ENCODE data around the gene LAMA5. TPM values are rescaled to one million over a fixed set of nuclear protein-coding genes. Genes with fewer than 3 reads are reported as not detected.

The LAMA5 gene, protein sequence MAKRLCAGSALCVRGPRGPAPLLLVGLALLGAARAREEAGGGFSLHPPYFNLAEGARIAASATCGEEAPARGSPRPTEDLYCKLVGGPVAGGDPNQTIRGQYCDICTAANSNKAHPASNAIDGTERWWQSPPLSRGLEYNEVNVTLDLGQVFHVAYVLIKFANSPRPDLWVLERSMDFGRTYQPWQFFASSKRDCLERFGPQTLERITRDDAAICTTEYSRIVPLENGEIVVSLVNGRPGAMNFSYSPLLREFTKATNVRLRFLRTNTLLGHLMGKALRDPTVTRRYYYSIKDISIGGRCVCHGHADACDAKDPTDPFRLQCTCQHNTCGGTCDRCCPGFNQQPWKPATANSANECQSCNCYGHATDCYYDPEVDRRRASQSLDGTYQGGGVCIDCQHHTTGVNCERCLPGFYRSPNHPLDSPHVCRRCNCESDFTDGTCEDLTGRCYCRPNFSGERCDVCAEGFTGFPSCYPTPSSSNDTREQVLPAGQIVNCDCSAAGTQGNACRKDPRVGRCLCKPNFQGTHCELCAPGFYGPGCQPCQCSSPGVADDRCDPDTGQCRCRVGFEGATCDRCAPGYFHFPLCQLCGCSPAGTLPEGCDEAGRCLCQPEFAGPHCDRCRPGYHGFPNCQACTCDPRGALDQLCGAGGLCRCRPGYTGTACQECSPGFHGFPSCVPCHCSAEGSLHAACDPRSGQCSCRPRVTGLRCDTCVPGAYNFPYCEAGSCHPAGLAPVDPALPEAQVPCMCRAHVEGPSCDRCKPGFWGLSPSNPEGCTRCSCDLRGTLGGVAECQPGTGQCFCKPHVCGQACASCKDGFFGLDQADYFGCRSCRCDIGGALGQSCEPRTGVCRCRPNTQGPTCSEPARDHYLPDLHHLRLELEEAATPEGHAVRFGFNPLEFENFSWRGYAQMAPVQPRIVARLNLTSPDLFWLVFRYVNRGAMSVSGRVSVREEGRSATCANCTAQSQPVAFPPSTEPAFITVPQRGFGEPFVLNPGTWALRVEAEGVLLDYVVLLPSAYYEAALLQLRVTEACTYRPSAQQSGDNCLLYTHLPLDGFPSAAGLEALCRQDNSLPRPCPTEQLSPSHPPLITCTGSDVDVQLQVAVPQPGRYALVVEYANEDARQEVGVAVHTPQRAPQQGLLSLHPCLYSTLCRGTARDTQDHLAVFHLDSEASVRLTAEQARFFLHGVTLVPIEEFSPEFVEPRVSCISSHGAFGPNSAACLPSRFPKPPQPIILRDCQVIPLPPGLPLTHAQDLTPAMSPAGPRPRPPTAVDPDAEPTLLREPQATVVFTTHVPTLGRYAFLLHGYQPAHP (N-terminal part only)
- total RNA-seq, result 103 and 240 TPM in 2 replicates

DNA sequence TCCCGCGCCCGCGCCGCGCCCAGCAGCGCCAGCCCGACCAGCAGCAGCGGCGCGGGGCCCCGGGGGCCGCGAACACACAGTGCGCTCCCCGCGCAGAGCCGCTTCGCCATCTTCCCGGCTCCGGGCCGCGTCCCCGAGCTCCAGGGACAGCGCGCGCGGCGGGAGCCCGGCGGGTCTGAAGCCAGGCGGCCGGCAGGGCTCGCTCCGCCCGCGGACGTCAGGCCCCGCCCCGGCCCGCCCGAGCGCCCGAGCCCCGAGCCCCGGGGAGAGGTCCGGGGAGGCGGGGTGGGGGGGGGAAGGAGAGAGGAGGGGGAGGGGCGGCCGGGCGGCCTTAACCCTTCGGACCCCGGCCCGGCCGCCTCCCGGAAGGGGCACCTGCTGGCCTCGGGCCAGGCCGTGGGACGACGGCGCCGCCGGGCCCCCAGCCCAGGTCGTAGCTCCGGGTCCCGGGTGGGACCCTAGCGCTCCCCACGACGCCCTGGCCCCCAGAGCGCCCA lies at the start of gene LAMA5:
Gene LAMA5 (minus strand): TSS at position 177 of the 497 bp plus-strand sequence. CDS start 67 bp downstream, at position 110.
- no peak for DNase-seq (ENCODE audit: low read depth)
- TF ChIP-seq, protein P1, sequence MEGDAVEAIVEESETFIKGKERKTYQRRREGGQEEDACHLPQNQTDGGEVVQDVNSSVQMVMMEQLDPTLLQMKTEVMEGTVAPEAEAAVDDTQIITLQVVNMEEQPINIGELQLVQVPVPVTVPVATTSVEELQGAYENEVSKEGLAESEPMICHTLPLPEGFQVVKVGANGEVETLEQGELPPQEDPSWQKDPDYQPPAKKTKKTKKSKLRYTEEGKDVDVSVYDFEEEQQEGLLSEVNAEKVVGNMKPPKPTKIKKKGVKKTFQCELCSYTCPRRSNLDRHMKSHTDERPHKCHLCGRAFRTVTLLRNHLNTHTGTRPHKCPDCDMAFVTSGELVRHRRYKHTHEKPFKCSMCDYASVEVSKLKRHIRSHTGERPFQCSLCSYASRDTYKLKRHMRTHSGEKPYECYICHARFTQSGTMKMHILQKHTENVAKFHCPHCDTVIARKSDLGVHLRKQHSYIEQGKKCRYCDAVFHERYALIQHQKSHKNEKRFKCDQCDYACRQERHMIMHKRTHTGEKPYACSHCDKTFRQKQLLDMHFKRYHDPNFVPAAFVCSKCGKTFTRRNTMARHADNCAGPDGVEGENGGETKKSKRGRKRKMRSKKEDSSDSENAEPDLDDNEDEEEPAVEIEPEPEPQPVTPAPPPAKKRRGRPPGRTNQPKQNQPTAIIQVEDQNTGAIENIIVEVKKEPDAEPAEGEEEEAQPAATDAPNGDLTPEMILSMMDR (conservative IDR thresholded peaks at IDR 0.05; ENCODE audit: low read depth, low read length), result no peak
- H3K4me3 ChIP-seq (ENCODE audit: low read depth, low read length), result peak within 1 kb of the TSS; percentile 95

DNA sequence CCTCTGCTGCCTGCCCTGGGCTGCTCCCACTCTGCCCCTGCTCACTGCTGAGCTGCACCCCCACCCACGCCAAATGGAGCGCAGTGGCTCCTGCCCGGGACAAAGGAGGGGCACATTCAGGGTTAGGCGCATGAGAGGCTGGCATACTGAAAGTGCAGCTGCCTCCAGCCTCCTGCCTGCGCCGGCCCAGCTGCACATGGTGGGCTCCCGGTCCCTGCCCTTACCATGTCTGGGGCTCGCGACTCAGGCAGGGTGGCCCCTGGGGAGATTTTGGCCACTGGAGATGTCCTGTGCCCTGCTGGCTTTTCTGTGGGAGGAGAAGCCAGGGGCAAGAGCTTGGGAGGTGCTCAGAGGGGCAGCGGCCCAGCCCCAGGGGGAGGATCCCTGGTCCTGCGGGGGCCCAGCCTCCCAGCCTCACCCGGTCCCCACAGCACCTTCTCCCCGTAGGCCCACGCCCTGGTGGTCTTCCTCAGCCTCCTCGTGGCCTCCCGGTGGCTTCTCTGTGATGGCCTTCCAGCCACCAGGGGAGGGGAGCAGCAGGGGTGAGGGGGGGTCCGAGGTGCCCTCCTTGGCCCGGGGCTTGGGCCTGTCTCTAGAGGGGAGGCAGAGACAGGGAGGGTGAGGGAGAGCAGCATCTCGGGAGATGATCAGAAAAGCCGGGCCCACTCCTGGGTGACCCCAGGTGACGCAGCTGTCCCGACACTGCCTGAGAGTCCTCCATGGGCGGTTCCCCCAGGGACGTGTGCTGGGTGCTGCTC lies 48.4 kb upstream of the LAMA5 start:
- TF ChIP-seq, protein P1 (conservative IDR thresholded peaks at IDR 0.05; ENCODE audit: low read depth, low read length), result no peak
- no peak overlapping the region for H3K4me3 ChIP-seq (ENCODE audit: low read depth, low read length)

DNA sequence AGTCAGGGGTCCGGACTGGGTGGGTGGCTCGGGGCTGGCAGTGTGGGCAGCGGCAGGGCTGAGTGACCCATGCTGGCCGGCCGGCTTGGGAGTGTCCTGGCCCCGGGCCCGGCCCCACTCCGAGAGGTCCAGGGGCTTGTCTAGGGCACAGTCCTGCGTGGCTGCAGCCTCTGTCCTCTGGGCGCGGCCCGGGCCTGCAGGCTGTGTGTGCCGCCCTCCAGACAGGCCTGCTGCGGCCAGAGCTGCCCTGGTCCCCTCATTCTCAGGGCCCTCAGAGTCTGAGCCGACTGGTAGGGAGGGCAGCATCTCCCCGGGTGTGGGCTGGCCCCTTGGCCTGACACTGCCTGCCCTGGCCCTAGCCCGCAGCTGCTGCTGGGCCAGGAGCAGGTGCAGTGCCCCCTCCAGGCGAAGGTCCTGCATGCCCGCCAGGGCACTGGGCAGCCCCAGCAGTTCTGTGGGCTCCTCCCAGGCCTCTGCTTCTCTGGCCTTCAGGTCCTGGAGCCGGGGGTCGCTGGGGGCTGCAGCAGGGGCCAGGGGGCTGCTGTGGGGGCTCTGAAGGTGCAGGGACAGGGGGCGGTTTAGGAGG lies 46.9 kb upstream of the LAMA5 start:
- DNase-seq (ENCODE audit: low read depth), result no peak
- TF ChIP-seq, protein P1 (conservative IDR thresholded peaks at IDR 0.05; ENCODE audit: low read depth, low read length), result peak; percentile 19
- H3K4me3 ChIP-seq (ENCODE audit: low read depth, low read length), result no peak overlapping the region

More for the DNA sequence above, 48.4 kb upstream of the LAMA5 start:
- DNase-seq (ENCODE audit: low read depth), result no peak

DNA sequence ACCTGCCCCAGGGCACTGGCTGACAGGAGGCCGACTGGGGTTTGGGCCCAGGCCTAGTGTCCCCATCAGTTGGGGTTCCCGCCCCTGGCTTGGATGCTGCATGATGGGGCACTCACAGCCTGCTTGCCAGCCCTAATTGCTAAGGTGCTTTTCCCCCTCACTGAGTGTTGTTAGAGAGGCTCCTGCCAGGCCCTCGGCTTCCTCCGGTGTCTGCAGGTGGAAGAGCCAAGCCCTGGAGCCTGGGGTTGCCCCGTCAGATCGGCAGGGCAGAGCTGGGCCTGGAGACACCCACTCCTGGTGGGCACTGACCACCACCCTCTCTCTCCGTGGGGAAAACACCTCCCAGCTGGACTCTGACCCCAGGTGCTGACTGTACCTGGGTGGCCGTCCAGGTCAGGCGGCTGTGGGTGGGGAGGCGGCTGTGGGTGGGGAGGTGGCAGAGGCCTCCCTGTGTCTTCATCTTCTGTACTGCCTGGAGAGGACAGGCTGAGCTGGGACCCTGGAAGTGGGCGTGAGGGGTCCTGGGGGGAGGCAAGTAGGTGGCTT lies 46.0 kb upstream of the LAMA5 start:
- no peak for DNase-seq (ENCODE audit: low read depth)
- TF ChIP-seq, protein P1 (conservative IDR thresholded peaks at IDR 0.05; ENCODE audit: low read depth, low read length), result no peak
- no peak overlapping the region for H3K4me3 ChIP-seq (ENCODE audit: low read depth, low read length)

DNA sequence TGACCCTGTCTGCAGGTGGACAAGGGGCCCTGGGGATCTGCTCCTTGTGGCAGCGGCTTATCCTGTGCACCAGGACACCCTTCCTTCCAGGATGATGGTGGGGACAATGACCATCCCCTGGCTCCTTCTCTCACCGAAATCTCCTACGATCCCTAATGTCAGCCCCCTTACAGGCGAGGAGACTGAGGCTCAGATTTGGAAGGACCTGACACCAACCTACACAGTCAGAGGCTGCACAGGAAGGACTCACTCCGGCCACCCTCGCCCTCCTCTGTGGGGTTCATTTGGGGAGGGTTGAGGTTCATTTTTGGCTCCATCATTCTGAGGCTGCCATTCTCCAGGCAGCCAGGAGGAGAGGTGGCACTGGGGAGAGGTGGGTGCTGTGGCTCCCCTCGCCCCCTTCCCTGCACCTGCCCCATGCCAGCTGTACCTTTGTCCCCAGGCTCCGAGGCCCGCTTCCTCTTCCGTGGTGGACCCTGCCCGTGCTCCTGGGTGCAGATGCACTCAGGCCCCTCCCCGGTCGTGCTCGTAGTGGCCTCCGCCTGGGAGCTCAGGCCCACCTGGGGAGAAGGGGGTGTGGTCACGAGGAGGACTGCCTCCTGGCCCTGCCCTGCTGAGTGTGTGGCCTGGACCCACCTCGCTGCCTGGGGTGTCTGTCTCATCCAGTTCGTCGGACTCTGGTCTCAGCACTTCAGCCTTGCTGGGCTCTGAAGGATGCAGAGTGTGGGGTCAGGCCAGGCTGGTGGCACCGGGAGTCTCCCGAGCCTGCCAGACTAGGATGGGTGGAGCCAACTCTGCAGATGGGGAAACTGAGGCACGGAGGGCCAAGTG lies 45.3 kb upstream of the LAMA5 start:
- DNase-seq (ENCODE audit: low read depth), result no peak
- H3K4me3 ChIP-seq (ENCODE audit: low read depth, low read length), result no peak overlapping the region
- TF ChIP-seq, protein P1 (conservative IDR thresholded peaks at IDR 0.05; ENCODE audit: low read depth, low read length), result no peak

Data from epithelial cell of proximal tubule (primary cell).